GM23338 (cell line): Measurements from ENCODE around the gene NSMCE4A. TPM values are rescaled to one million over a fixed set of nuclear protein-coding genes. Genes with fewer than 3 reads are reported as not detected.
A peak's percentile ranks its signal among the peaks of the same experiment; 100 is the strongest.
"Not testable (repeated sequence)": the region's sequence is repeated elsewhere in the genome, so short reads cannot be mapped to it uniquely, and the experiment has no call there.

ENCODE experiments used
- ATAC-seq: fragments of 200-7000 bp; cut with Tn5 transposase; 3 replicates; pipeline ENCODE4 v1.9.1; 2020
- DNase-seq: peaks from one replicate; pipeline ENCODE4 v3.0.0-alpha.2; 2015; ENCODE audit warnings: low spot score
- H2AFZ ChIP-seq: fragments of 200-600 bp; sonication (generic); 2 replicates; pipeline ENCODE4 v1.8.0; 2016; ENCODE audit warnings: antibody characterized with exemption, mild to moderate bottlenecking, moderate library complexity
- H3F3A ChIP-seq: fragments of 200-600 bp; sonication (generic); replicated peaks from 2 replicates; pipeline ENCODE4 v1.8.0; 2017; ENCODE audit warnings: antibody characterized with exemption, mixed run types, low read depth
- H3K27ac ChIP-seq: fragments of 200-600 bp; sonication (generic); 2 replicates; pipeline ENCODE4 v1.6.1; 2016; ENCODE audit warnings: low read depth
- H3K27me3 ChIP-seq: fragments of 200-600 bp; sonication (generic); 2 replicates; pipeline ENCODE4 v1.8.0; 2016; ENCODE audit warnings: mild to moderate bottlenecking, mixed run types, moderate library complexity; ENCODE audit not compliant: insufficient read depth
- H3K36me3 ChIP-seq: fragments of 200-600 bp; sonication (generic); 2 replicates; pipeline ENCODE4 v1.8.0; 2016; ENCODE audit warnings: mild to moderate bottlenecking; ENCODE audit not compliant: insufficient read depth
- H3K4me1 ChIP-seq: fragments of 200-600 bp; sonication (generic); 2 replicates; pipeline ENCODE4 v1.8.0; 2016; ENCODE audit warnings: mild to moderate bottlenecking, moderate library complexity; ENCODE audit not compliant: insufficient read depth
- H3K4me2 ChIP-seq: fragments of 200-600 bp; sonication (generic); 2 replicates; pipeline ENCODE4 v1.7.1; 2017; ENCODE audit warnings: mixed run types
- H3K4me3 ChIP-seq: fragments of 200-600 bp; sonication (generic); 2 replicates; pipeline ENCODE4 v1.6.1; 2016; ENCODE audit warnings: mixed run types
- H3K79me2 ChIP-seq: fragments of 200-600 bp; sonication (generic); replicated peaks from 2 replicates; pipeline ENCODE4 v1.8.0; 2017; ENCODE audit warnings: mild to moderate bottlenecking; ENCODE audit not compliant: insufficient read depth
- H3K9me2 ChIP-seq: fragments of 200-600 bp; sonication (generic); 2 replicates; pipeline ENCODE4 v1.8.0; 2017; ENCODE audit not compliant: insufficient read depth
- H4K20me1 ChIP-seq: fragments of 200-600 bp; sonication (generic); replicated peaks from 2 replicates; pipeline ENCODE4 v1.8.0; 2017; ENCODE audit warnings: mild to moderate bottlenecking; ENCODE audit not compliant: insufficient read depth
- H3K27ac Mint-ChIP-seq: 2 replicates; pipeline ENCODE4 v1.8.0; 2020; ENCODE audit warnings: inconsistent platforms, mild to moderate bottlenecking, moderate library complexity, mixed read lengths
- H3K27me3 Mint-ChIP-seq: 3 replicates; pipeline ENCODE4 v1.8.0; 2022; ENCODE audit warnings: low read depth, mild to moderate bottlenecking, moderate library complexity, mixed read lengths, inconsistent platforms; ENCODE audit not compliant: insufficient read depth, poor library complexity
- H3K36me3 Mint-ChIP-seq: 3 replicates; pipeline ENCODE4 v1.8.0; 2021; ENCODE audit warnings: low read depth, mild to moderate bottlenecking, inconsistent platforms, moderate library complexity, mixed read lengths
- H3K4me1 Mint-ChIP-seq: 3 replicates; pipeline ENCODE4 v1.8.0; 2020; ENCODE audit warnings: mild to moderate bottlenecking, inconsistent platforms, mixed read lengths
- H3K4me3 Mint-ChIP-seq: 3 replicates; pipeline ENCODE4 v1.8.0; 2021; ENCODE audit warnings: moderate library complexity, mild to moderate bottlenecking, inconsistent platforms, mixed read lengths
- H3K9me3 Mint-ChIP-seq: 3 replicates; pipeline ENCODE4 v1.8.0; 2020; ENCODE audit warnings: moderate library complexity, mild to moderate bottlenecking, inconsistent platforms, mixed read lengths
- EZH2 ChIP-seq: fragments of 200-600 bp; sonication (generic); IDR thresholded peaks from one replicate; pipeline ENCODE4 v1.8.0; 2017; ENCODE audit warnings: antibody characterized with exemption, mild to moderate bottlenecking, low read depth; ENCODE audit not compliant: unreplicated experiment
- JUNB ChIP-seq: IDR thresholded peaks from one replicate; pipeline ENCODE4 v1.6.1; 2016; ENCODE audit warnings: antibody characterized with exemption; ENCODE audit not compliant: unreplicated experiment
- polyA plus RNA-seq: library from polyadenylated mRNA; unstranded; fragments of >200 nt; fragmentation: Nextera tagmentation; extraction: Ambion mirVana; gene quantifications from 2 replicates; pipeline ENCODE4 v1.2.1, GENCODE V29; 2016
- total RNA-seq: library from RNA; depleted of rRNA; stranded (reverse); fragments of >200 nt; shearing (Covaris generic); gene quantifications from 2 replicates; pipeline ENCODE4 v1.2.3, GENCODE V29; 2014
- TF ChIP-seq, protein P1 (sequence below), 2 experiments: fragments of 200-600 bp in 1 of 2; sonication (generic) in 1 of 2; conservative IDR thresholded peaks; 2 replicates each; pipeline versions ENCODE4 v1.5.1 to v1.6.1; 2016 to 2017; ENCODE audit warnings: antibody characterized with exemption in 2 of 2, low read depth in 2 of 2, mild to moderate bottlenecking in 2 of 2, moderate library complexity in 1 of 2
- TF ChIP-seq, protein P2 (sequence below): IDR thresholded peaks from 2 replicates; pipeline ENCODE4 v1.6.1; 2016; ENCODE audit warnings: antibody characterized with exemption
- TF ChIP-seq, protein P3 (sequence below): fragments of 250-450 bp; sonication (Bioruptor Pico); IDR thresholded peaks from 2 replicates; pipeline ENCODE4 v1.5.0; 2020; ENCODE audit warnings: mild to moderate bottlenecking, moderate library complexity

NSMCE4A gene
- total and polyA plus RNA-seq, 2 experiments from 2014 or later, result 84.8 to 94.9 TPM

DNA sequence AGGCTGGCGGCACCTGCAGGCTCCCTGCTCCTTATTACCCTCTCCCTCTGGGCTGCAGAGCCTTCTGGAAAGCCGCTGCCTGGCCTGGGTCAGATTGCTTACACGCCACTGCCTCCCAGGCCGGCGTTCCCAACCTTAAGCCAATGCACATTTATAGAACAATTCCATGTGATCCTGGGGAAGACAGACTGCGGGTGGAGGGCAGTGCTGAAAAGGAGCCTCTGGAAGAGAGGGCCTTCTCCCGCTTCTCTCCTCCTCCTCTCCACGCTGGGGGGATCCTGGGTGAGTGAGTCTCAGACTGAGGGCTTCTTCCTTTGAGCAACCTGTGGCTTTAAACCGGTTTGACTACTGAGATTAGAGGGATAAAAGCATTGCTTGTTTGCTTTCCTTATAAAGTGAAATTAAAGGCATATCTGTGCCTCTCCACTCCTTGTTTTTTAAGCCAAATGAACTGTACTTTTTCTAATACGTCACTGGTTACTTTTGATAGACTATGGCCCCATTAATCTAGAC is 19.5 kb upstream of the NSMCE4A start:
- peak; percentile 91 for ATAC-seq
- Mint-ChIP-seq H3K36me3 (peaks cover 2% of the 10 kb centered on the region; the same call in 2 of the 3 replicates), H3K9me3 (peaks cover 4% of the 10 kb centered on the region), H3K4me3 (0 out of 3 replicates have a peak overlapping the region, but pooled peaks have one; percentile 31), H3K27ac (0 out of 2 replicates have a peak overlapping the region, but pooled peaks have one; percentile 53), H3K27me3 (peaks cover 3% of the 10 kb centered on the region), H3K4me1 (peaks cover 24% of the 10 kb centered on the region; the same call in 2 of the 3 replicates)
- Histone ChIP-seq H3K9me2 (0 out of 2 replicates have a peak, but pooled peaks cover 3% of the 10 kb centered on the region), H3K4me2 (peak overlapping the region; percentile 36), H3K27ac (no peak overlapping the region), H3K36me3 (no peaks in the 10 kb centered on the region), H3K79me2 (no peaks in the 10 kb centered on the region), H3K4me3 (no peak overlapping the region), H4K20me1 (no peaks in the 10 kb centered on the region), H3K4me1 (peaks cover 11% of the 10 kb centered on the region), H3K27me3 (no peaks in the 10 kb centered on the region), H3F3A (no peaks in the 10 kb centered on the region), H2AFZ (peak overlapping the region; percentile 92)
- TF ChIP-seq EZH2 (no peak), JUNB (no peak)
- TF ChIP-seq, protein P1, sequence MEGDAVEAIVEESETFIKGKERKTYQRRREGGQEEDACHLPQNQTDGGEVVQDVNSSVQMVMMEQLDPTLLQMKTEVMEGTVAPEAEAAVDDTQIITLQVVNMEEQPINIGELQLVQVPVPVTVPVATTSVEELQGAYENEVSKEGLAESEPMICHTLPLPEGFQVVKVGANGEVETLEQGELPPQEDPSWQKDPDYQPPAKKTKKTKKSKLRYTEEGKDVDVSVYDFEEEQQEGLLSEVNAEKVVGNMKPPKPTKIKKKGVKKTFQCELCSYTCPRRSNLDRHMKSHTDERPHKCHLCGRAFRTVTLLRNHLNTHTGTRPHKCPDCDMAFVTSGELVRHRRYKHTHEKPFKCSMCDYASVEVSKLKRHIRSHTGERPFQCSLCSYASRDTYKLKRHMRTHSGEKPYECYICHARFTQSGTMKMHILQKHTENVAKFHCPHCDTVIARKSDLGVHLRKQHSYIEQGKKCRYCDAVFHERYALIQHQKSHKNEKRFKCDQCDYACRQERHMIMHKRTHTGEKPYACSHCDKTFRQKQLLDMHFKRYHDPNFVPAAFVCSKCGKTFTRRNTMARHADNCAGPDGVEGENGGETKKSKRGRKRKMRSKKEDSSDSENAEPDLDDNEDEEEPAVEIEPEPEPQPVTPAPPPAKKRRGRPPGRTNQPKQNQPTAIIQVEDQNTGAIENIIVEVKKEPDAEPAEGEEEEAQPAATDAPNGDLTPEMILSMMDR (conservative IDR thresholded peaks at IDR 0.05; ENCODE audit: low read depth in 2 of 2), result peak in 1 of 2 experiments; percentile 30; a peak in 1 of 4 replicates
- DNase-seq, result peak; percentile 51

DNA sequence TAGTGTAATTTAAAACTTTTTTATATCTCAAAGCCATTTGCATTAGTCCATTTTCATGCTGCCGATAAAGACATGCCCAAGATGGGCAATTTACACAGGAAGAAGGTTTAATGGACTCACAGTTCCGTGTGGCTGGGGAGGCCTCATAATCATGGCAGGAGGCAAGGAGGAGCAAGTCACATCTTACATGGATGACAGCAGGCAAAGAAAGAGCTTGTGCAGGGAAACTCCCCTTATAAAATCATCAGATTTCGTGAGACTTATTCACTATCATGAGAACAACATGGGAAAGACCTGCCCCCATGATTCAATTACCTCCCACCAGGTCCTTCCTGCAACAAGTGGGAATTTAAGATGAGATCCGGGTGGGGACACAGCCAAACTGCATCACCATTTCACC is 16.7 kb upstream of the NSMCE4A start:
- not testable (repeated sequence) for H3K4me3 ChIP-seq, H3K36me3 ChIP-seq, H3K36me3 Mint-ChIP-seq, H3K9me2 ChIP-seq, H4K20me1 ChIP-seq, H3F3A ChIP-seq, ATAC-seq, H3K9me3 Mint-ChIP-seq, H3K4me3 Mint-ChIP-seq, H2AFZ ChIP-seq, H3K27ac ChIP-seq, H3K27ac Mint-ChIP-seq, H3K27me3 Mint-ChIP-seq, H3K79me2 ChIP-seq, H3K4me2 ChIP-seq, H3K27me3 ChIP-seq, DNase-seq
- peaks cover 27% of the 10 kb centered on the region; the same call in 2 of the 3 replicates for H3K4me1 Mint-ChIP-seq
- H3K4me1 ChIP-seq, result peaks cover 11% of the 10 kb centered on the region

DNA sequence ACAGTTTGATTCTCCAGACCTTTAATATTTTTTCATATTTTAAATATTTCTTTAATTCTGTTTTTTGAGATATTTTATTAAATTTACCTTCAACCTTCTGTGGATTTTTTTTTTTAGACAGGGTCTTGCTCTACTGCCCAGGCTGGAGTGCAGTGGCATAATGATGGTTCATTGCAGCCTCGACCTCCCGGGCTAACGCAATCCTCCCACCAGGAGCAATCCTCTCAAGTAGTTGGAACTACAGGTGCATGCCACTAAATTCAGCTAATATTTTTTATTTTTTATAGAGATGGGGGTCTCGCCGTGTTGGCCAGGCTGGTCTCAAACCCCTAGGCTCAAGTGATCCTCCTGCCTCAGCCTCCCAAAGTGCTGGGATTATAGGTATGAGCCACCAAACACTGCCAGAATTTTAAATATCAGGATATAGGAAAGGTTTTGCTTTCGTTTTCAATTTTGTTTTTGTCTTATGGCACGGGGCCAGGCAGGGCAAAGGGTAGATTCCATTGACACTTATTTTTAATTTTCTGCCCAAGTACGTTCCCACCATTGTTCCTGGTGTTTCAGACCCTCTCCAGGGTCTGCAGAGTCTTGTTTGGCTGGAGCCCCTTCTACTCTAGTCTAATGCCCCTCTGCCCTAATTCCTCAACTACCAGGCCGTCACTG is 15.1 kb upstream of the NSMCE4A start:
- Histone ChIP-seq H3K9me2 (no peaks in the 10 kb centered on the region), H3K27me3 (no peaks in the 10 kb centered on the region), H3K4me3 (no peak overlapping the region), H3K27ac (no peak overlapping the region), H3F3A (no peaks in the 10 kb centered on the region), H4K20me1 (no peaks in the 10 kb centered on the region), H3K4me2 (no peak overlapping the region), H3K79me2 (no peaks in the 10 kb centered on the region), H2AFZ (peak overlapping the region; percentile 76; the same call in 1 of the 2 replicates), H3K36me3 (no peaks in the 10 kb centered on the region), H3K4me1 (peaks cover 7% of the 10 kb centered on the region; the same call in 1 of the 2 replicates)
- peaks cover 14% of the 10 kb centered on the region for H3K9me3 Mint-ChIP-seq
- H3K27ac Mint-ChIP-seq, result no peak overlapping the region
- ATAC-seq (no peak), DNase-seq (no peak)
- no peak overlapping the region for H3K4me3 Mint-ChIP-seq
- peaks cover 19% of the 10 kb centered on the region; the same call in 2 of the 3 replicates for H3K4me1 Mint-ChIP-seq
- H3K36me3 Mint-ChIP-seq, result peaks cover 6% of the 10 kb centered on the region
- no peaks in the 10 kb centered on the region for H3K27me3 Mint-ChIP-seq
- TF ChIP-seq, protein P2, sequence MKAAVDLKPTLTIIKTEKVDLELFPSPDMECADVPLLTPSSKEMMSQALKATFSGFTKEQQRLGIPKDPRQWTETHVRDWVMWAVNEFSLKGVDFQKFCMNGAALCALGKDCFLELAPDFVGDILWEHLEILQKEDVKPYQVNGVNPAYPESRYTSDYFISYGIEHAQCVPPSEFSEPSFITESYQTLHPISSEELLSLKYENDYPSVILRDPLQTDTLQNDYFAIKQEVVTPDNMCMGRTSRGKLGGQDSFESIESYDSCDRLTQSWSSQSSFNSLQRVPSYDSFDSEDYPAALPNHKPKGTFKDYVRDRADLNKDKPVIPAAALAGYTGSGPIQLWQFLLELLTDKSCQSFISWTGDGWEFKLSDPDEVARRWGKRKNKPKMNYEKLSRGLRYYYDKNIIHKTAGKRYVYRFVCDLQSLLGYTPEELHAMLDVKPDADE, result no peak
- TF ChIP-seq JUNB, result no peak
- TF ChIP-seq, protein P3, sequence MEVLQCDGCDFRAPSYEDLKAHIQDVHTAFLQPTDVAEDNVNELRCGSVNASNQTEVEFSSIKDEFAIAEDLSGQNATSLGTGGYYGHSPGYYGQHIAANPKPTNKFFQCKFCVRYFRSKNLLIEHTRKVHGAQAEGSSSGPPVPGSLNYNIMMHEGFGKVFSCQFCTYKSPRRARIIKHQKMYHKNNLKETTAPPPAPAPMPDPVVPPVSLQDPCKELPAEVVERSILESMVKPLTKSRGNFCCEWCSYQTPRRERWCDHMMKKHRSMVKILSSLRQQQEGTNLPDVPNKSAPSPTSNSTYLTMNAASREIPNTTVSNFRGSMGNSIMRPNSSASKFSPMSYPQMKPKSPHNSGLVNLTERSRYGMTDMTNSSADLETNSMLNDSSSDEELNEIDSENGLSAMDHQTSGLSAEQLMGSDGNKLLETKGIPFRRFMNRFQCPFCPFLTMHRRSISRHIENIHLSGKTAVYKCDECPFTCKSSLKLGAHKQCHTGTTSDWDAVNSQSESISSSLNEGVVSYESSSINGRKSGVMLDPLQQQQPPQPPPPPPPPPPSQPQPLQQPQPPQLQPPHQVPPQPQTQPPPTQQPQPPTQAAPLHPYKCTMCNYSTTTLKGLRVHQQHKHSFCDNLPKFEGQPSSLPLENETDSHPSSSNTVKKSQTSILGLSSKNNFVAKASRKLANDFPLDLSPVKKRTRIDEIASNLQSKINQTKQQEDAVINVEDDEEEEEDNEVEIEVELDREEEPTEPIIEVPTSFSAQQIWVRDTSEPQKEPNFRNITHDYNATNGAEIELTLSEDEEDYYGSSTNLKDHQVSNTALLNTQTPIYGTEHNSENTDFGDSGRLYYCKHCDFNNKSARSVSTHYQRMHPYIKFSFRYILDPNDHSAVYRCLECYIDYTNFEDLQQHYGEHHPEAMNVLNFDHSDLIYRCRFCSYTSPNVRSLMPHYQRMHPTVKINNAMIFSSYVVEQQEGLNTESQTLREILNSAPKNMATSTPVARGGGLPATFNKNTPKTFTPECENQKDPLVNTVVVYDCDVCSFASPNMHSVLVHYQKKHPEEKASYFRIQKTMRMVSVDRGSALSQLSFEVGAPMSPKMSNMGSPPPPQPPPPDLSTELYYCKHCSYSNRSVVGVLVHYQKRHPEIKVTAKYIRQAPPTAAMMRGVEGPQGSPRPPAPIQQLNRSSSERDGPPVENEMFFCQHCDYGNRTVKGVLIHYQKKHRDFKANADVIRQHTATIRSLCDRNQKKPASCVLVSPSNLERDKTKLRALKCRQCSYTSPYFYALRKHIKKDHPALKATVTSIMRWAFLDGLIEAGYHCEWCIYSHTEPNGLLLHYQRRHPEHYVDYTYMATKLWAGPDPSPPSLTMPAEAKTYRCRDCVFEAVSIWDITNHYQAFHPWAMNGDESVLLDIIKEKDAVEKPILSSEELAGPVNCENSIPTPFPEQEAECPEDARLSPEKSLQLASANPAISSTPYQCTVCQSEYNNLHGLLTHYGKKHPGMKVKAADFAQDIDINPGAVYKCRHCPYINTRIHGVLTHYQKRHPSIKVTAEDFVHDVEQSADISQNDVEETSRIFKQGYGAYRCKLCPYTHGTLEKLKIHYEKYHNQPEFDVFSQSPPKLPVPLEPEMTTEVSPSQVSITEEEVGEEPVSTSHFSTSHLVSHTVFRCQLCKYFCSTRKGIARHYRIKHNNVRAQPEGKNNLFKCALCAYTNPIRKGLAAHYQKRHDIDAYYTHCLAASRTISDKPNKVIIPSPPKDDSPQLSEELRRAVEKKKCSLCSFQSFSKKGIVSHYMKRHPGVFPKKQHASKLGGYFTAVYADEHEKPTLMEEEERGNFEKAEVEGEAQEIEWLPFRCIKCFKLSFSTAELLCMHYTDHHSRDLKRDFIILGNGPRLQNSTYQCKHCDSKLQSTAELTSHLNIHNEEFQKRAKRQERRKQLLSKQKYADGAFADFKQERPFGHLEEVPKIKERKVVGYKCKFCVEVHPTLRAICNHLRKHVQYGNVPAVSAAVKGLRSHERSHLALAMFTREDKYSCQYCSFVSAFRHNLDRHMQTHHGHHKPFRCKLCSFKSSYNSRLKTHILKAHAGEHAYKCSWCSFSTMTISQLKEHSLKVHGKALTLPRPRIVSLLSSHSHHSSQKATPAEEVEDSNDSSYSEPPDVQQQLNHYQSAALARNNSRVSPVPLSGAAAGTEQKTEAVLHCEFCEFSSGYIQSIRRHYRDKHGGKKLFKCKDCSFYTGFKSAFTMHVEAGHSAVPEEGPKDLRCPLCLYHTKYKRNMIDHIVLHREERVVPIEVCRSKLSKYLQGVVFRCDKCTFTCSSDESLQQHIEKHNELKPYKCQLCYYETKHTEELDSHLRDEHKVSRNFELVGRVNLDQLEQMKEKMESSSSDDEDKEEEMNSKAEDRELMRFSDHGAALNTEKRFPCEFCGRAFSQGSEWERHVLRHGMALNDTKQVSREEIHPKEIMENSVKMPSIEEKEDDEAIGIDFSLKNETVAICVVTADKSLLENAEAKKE (CRISPR knock-in tag), result no peak
